Liver (tissue), 9 donors: Measurements from ENCODE around the gene ZNF862. TPM values are rescaled to one million over a fixed set of nuclear protein-coding genes. Genes with fewer than 3 reads are reported as not detected.
A peak's percentile ranks its signal among the peaks of the same experiment; 100 is the strongest.
"Not testable (repeated sequence)": the region's sequence is repeated elsewhere in the genome, so short reads cannot be mapped to it uniquely, and the experiment has no call there.

Experiments used
- DNase-seq: peaks from one replicate; pipeline ENCODE4 v3.0.0-alpha.2; 2017; ENCODE audit warnings: low spot score
- H3K27ac ChIP-seq, 2 donors: one replicate each; pipeline ENCODE4 v1.7.0; 2013; ENCODE audit warnings: inconsistent platforms in 2 of 2, low read length in 2 of 2, control low read depth in 1 of 2, low read depth in 1 of 2, mild to moderate bottlenecking in 1 of 2
- H3K27me3 ChIP-seq, 4 donors: one replicate each; pipeline versions ENCODE4 v1.6.1 to v1.7.0; 2013; ENCODE audit warnings: low read length in 3 of 4, inconsistent platforms in 1 of 4, mild to moderate bottlenecking in 1 of 4, moderate library complexity in 1 of 4; ENCODE audit not compliant: control insufficient read depth in 4 of 4, insufficient read depth in 4 of 4
- H3K36me3 ChIP-seq, 4 donors: one replicate each; pipeline versions ENCODE4 v1.6.1 to v1.7.0; 2013; ENCODE audit warnings: low read length in 3 of 4, mild to moderate bottlenecking in 3 of 4, low read depth in 1 of 4, moderate library complexity in 1 of 4; ENCODE audit not compliant: control insufficient read depth in 4 of 4, insufficient read depth in 3 of 4
- H3K4me1 ChIP-seq, 4 donors: one replicate each; pipeline versions ENCODE4 v1.6.1 to v1.7.0; 2013; ENCODE audit warnings: low read length in 3 of 4, mild to moderate bottlenecking in 3 of 4, moderate library complexity in 1 of 4; ENCODE audit not compliant: control insufficient read depth in 4 of 4, insufficient read depth in 4 of 4
- H3K4me3 ChIP-seq, 3 donors: one replicate each; pipeline versions ENCODE4 v1.6.1 to v1.7.0; 2013; ENCODE audit warnings: low read length in 3 of 3, control low read depth in 1 of 3, low read depth in 1 of 3, mild to moderate bottlenecking in 1 of 3
- H3K9ac ChIP-seq, 2 donors: one replicate each; pipeline ENCODE4 v1.7.0; 2013; ENCODE audit warnings: low read length in 2 of 2, mild to moderate bottlenecking in 2 of 2, moderate library complexity in 2 of 2, control low read depth in 1 of 2, low read depth in 1 of 2
- H3K9me3 ChIP-seq, 4 donors: one replicate each; pipeline versions ENCODE4 v1.6.1 to v1.7.0; 2013; ENCODE audit warnings: low read length in 3 of 4; ENCODE audit not compliant: control insufficient read depth in 4 of 4
- GABPA ChIP-seq, 2 donors: IDR thresholded peaks in 1 of 2; conservative IDR thresholded peaks in 1 of 2; 2 replicates each; pipeline ENCODE4 v1.6.1; 2016; ENCODE audit warnings: antibody characterized with exemption in 2 of 2, mild to moderate bottlenecking in 1 of 2, moderate library complexity in 1 of 2
- HNF4G ChIP-seq: IDR thresholded peaks from 2 replicates; pipeline ENCODE4 v1.6.1; 2016; ENCODE audit warnings: antibody characterized with exemption
- JUND ChIP-seq, 2 donors: IDR thresholded peaks; 2 replicates each; pipeline ENCODE4 v1.6.1; 2016; ENCODE audit warnings: antibody characterized with exemption in 2 of 2
- RAD21 ChIP-seq, 2 donors: IDR thresholded peaks; 2 replicates each; pipeline ENCODE4 v1.6.1; 2016; ENCODE audit warnings: antibody characterized with exemption in 2 of 2, mild to moderate bottlenecking in 2 of 2
- RXRA ChIP-seq, 2 donors: IDR thresholded peaks; 2 replicates each; pipeline ENCODE4 v1.6.1; 2017 to 2018; ENCODE audit warnings: antibody characterized with exemption in 2 of 2, mild to moderate bottlenecking in 1 of 2
- SP1 ChIP-seq: IDR thresholded peaks from 2 replicates; pipeline ENCODE4 v1.6.1; 2018; ENCODE audit warnings: antibody characterized with exemption, mild to moderate bottlenecking
- YY1 ChIP-seq: IDR thresholded peaks from 2 replicates; pipeline ENCODE4 v1.6.1; 2016; ENCODE audit warnings: antibody characterized with exemption, mild to moderate bottlenecking
- WGBS: extraction: QIAGEN DNeasy Blood & Tissue Kit; methylation state at CpG from one replicate; pipeline ENCODE4 v1.1.7; 2013; 5-methylcytosine and 5-hydroxymethylcytosine counted together
- polyA plus RNA-seq, 2 donors: library from polyadenylated mRNA; stranded (reverse) in 1 of 2; unstranded in 1 of 2; fragments of 200-250 nt in 1 of 2; fragments of >200 nt in 1 of 2; fragmentation: Nextera tagmentation in 1 of 2; extraction: Ambion mirVana in 1 of 2; gene quantifications; one replicate each; pipeline versions ENCODE4 v1.2.1 to v1.2.3, GENCODE V29; 2013 to 2015
- total RNA-seq, 2 donors: library from RNA; depleted of rRNA; stranded (reverse); fragments of >200 nt; gene quantifications; one replicate each; pipeline ENCODE4 v1.2.3, GENCODE V29; 2014
- TF ChIP-seq, protein P1 (sequence below): IDR thresholded peaks from 2 replicates; pipeline ENCODE4 v1.6.1; 2016; ENCODE audit warnings: antibody characterized with exemption, mild to moderate bottlenecking
- TF ChIP-seq, protein P2 (sequence below): IDR thresholded peaks from 2 replicates; pipeline ENCODE4 v1.6.1; 2016; ENCODE audit warnings: antibody characterized with exemption
- TF ChIP-seq, protein P3 (sequence below): IDR thresholded peaks from 2 replicates; pipeline ENCODE4 v1.6.1; 2016; ENCODE audit warnings: antibody characterized with exemption
- donor health status: healthy.
- donor health status: healthy.
- donor health status: healthy.
- donor health status: healthy.
- donor health status: healthy.

ZNF862 gene
- total and polyA plus RNA-seq, 4 donors, result 1.9 to 9.4 (median 3.8) TPM

DNA sequence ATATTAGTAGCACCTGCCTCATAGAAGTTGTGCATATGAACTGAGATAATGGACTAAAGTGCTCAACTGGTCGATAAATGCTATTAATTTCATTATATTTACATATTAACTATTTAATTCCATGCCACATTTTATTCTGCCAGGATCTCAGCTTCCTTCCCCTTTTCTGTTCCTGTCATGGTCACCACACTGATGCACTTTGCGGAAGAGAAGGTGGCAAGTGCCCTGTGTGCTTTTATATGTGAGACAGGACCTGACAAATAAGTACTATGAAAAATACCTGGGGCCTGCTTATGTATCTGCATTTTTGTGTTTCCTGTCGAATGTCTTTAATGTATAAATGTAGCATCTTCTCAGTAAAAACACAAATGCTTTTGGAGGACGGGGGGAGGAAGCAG lies 47.8 kb downstream of the ZNF862 start:
- peaks cover 11 to 47% (median 31%) of the 10 kb centered on the region in 4 donors for H3K4me1 ChIP-seq
- no peak for DNase-seq

DNA sequence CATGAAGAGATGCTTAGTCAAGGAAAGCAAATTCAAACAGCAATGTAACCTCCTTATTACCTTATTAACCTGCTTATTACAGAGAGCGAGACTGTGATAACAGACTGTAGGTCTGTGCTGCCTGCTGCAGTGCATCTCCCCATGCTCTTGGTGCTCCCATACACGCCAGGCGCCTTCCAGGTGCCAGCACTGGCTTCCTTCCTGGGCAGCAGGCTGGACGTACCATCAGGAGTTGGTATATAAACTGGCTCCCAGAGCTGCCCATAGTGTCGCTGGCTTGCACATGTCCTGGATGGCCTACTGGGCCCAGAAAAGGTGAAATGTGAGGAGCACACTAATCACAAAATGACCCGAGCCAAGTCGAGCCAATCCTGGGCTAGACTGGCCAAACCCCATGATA lies 49.1 kb downstream of the ZNF862 start:
- no peak for DNase-seq
- H3K27me3 ChIP-seq, result no peaks in the 10 kb centered on the region
- TF ChIP-seq, protein P1, sequence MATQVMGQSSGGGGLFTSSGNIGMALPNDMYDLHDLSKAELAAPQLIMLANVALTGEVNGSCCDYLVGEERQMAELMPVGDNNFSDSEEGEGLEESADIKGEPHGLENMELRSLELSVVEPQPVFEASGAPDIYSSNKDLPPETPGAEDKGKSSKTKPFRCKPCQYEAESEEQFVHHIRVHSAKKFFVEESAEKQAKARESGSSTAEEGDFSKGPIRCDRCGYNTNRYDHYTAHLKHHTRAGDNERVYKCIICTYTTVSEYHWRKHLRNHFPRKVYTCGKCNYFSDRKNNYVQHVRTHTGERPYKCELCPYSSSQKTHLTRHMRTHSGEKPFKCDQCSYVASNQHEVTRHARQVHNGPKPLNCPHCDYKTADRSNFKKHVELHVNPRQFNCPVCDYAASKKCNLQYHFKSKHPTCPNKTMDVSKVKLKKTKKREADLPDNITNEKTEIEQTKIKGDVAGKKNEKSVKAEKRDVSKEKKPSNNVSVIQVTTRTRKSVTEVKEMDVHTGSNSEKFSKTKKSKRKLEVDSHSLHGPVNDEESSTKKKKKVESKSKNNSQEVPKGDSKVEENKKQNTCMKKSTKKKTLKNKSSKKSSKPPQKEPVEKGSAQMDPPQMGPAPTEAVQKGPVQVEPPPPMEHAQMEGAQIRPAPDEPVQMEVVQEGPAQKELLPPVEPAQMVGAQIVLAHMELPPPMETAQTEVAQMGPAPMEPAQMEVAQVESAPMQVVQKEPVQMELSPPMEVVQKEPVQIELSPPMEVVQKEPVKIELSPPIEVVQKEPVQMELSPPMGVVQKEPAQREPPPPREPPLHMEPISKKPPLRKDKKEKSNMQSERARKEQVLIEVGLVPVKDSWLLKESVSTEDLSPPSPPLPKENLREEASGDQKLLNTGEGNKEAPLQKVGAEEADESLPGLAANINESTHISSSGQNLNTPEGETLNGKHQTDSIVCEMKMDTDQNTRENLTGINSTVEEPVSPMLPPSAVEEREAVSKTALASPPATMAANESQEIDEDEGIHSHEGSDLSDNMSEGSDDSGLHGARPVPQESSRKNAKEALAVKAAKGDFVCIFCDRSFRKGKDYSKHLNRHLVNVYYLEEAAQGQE, result no peak
- TF ChIP-seq GABPA (IDR thresholded peaks at IDR 0.05 in 1 of 2, conservative IDR thresholded peaks at IDR 0.05 in 1 of 2) (no peak), HNF4G (no peak), SP1 (no peak), RAD21 (IDR thresholded peaks at IDR 0.05) (no peak)

More for the DNA sequence above, 47.8 kb downstream of the ZNF862 start:
- H3K36me3 ChIP-seq, result no peaks in the 10 kb centered on the region
- H3K9ac ChIP-seq, result no peak overlapping the region
- no peaks in the 10 kb centered on the region for H3K9me3 ChIP-seq
- TF ChIP-seq, protein P2, sequence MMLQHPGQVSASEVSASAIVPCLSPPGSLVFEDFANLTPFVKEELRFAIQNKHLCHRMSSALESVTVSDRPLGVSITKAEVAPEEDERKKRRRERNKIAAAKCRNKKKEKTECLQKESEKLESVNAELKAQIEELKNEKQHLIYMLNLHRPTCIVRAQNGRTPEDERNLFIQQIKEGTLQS, result no peak
- no peak for TF ChIP-seq RXRA (IDR thresholded peaks at IDR 0.05)
- TF ChIP-seq GABPA (IDR thresholded peaks at IDR 0.05 in 1 of 2, conservative IDR thresholded peaks at IDR 0.05 in 1 of 2), result no peak
- no peak for TF ChIP-seq YY1
- no peak for TF ChIP-seq RAD21 (IDR thresholded peaks at IDR 0.05)
- TF ChIP-seq SP1, result no peak
- TF ChIP-seq JUND (IDR thresholded peaks at IDR 0.05), result no peak
- TF ChIP-seq, protein P3, sequence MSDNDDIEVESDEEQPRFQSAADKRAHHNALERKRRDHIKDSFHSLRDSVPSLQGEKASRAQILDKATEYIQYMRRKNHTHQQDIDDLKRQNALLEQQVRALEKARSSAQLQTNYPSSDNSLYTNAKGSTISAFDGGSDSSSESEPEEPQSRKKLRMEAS, result no peak
- H3K27ac ChIP-seq, result peak overlapping the region; percentile 21 to 90
- no peaks in the 10 kb centered on the region for H3K27me3 ChIP-seq
- H3K4me3 ChIP-seq, result no peak overlapping the region
- WGBS, result 48% methylated on average over 4 of the region's 4 CpGs

DNA sequence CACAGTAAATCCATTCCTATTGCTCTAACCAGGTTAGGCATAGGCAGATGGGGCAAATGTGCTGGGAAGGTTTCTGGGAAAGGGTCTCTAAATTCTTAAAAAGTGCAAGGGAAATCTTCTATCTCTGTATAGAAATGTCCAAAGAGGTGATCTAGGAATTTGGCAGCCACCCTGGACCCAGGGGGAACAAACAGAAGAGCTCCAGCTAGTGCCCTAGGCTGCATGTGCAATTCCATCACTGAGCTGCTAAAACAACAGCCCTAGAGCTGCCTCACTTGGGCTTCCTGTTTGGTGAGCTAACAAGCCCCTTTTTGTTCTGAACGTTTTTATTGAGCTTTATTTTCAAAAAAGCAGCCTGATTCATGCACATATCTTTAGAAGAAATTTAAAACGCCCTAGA lies 52.5 kb downstream of the ZNF862 start:
- H3K4me3 ChIP-seq, H3K27ac ChIP-seq, H3K9me3 ChIP-seq, H3K27me3 ChIP-seq, H3K9ac ChIP-seq, DNase-seq, H3K36me3 ChIP-seq: not testable (repeated sequence)
- WGBS, result 33% methylated on average over 2 of the region's 2 CpGs
- peaks cover 0 to 11% (median 9%) of the 10 kb centered on the region in 4 donors for H3K4me1 ChIP-seq

More for the DNA sequence above, 49.1 kb downstream of the ZNF862 start:
- 97% methylated on average over 7 of the region's 7 CpGs for WGBS
- no peak overlapping the region for H3K9ac ChIP-seq
- H3K4me1 ChIP-seq, result peaks cover 11 to 43% (median 31%) of the 10 kb centered on the region in 4 donors
- no peak overlapping the region for H3K27ac ChIP-seq
- H3K36me3 ChIP-seq, result no peaks in the 10 kb centered on the region
- H3K4me3 ChIP-seq, result no peak overlapping the region
- H3K9me3 ChIP-seq, result no peaks in the 10 kb centered on the region

DNA sequence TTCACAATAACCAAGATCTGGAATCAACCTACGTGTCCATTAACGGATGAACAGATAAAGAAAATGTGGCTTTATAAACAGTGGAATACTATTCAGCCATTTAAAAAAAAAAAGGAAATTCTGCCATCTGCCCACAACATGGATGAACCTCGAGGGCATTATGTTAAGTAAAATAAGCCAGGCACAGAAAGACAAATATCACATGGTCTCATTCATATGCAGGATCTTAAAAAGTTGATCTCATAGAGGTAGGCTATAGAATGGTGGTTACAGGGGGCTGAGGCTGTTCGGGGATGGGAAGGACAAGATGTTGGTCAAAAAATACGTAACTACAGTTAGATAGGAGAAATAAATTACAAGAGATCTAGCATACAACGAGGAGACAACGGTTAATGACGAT lies 56.8 kb downstream of the ZNF862 start:
- H3K27ac ChIP-seq, H3K27me3 ChIP-seq, H3K9me3 ChIP-seq, DNase-seq, H3K36me3 ChIP-seq, H3K4me1 ChIP-seq, H3K9ac ChIP-seq, H3K4me3 ChIP-seq: not testable (repeated sequence)
- 90% methylated on average over 8 of the region's 8 CpGs for WGBS

DNA sequence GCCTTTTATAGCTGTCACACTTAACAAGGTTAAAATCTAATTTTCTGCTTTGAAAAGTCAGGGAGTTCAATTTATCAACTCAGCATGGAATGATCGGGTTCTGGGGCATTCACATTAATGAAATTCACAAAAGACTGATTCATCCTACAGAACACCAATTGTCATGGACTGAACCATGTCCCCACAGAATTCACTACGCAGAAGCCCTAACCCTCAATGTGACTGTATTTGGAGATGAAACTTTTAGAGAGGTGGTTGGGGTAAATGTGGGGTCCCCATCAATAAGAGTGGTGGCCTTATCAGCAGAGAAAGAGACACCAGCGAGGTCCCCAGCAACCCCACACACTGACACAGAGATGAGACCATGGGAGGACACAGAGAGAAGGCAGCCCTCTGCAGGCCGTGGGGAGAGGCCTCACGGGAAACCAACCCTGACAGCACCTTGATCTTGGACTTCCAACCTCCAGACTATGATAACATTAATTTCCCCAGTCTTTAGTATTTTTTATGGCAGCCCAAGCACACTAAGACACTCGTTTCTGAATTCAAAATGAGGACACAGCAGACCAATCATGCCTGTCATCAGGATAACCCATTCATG lies 69.7 kb downstream of the ZNF862 start:
- H3K9ac ChIP-seq, H3K27me3 ChIP-seq, DNase-seq, H3K27ac ChIP-seq, H3K4me3 ChIP-seq, H3K9me3 ChIP-seq, H3K36me3 ChIP-seq, H3K4me1 ChIP-seq: not testable (repeated sequence)
- 92% methylated on average over 4 of the region's 6 CpGs for WGBS

DNA sequence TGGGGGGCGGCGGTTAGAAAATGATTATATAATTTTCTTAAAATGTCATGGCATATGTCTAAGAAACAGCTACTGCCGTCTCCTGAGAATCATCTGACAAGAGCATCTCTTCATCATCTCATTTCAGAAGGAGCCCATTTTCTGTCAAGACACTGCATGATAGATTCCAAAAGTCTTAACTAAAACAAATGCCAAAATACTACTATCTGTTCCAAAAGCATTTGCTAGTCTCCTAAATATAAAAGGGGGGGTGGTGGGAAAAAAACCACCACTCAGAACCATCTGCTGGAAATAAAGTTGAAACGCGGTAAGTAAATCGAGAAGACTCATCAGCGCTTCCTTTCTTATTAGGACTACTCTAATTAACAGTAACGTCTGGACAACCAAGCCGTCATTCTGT lies 72.0 kb downstream of the ZNF862 start:
- not testable (repeated sequence) for H3K27ac ChIP-seq, H3K36me3 ChIP-seq, DNase-seq, H3K4me3 ChIP-seq, H3K27me3 ChIP-seq, H3K9me3 ChIP-seq, H3K9ac ChIP-seq, H3K4me1 ChIP-seq
- WGBS, result 81% methylated on average over 7 of the region's 9 CpGs
